Measurements from ENCODE around the gene USPL1. TPM values are rescaled to one million over a fixed set of nuclear protein-coding genes. Genes with fewer than 3 reads are reported as not detected.

The USPL1 gene
- polyA plus RNA-seq, 1 donor from 2014 or later, result 60.1 TPM

- TF ChIP-seq REST (IDR thresholded peaks at IDR 0.05; ENCODE audit: borderline replicate concordance) (no peak), RAD21 (conservative IDR thresholded peaks at IDR 0.05) (no peak)
These were observed 48.4 kb downstream of the USPL1 start (continued) for GRCh38 chr13:30666113-30666512.

DNA sequence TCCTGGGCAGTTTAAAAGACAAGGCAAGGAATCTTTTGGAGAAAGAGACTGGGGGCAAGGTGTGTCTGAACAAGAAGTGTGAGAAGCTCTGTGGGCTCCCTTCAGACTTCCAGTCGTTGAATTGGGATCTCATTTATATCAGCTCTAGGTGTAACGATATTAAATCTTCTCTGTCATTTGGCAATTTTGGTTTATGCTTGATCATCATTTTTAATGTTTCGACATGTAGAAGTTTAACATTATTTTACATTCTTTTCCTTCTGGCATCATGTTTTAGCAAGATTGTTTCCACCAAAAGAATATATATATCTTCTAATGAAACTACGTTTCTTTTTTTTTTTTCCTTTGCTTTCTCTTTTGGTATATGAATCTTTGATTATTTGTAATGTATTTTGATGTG, 49.3 kb downstream of the USPL1 start:
- Histone ChIP-seq H3K9me3 (ENCODE audit: low read length) (no peaks in the 10 kb centered on the region), H3F3A (ENCODE audit: insufficient read depth, low read length, poor library complexity, severe bottlenecking) (no peaks in the 10 kb centered on the region), H2AFZ (ENCODE audit: low read depth, low read length) (no peak overlapping the region), H3K4me2 (ENCODE audit: low read length) (no peak overlapping the region), H3K9me2 (ENCODE audit: insufficient read depth, low read length) (no peaks in the 10 kb centered on the region), H3K79me2 (replicated peaks; ENCODE audit: insufficient read depth, low read length) (no peaks in the 10 kb centered on the region), H3K27me3 (ENCODE audit: insufficient read depth, low read depth, low read length) (no peaks in the 10 kb centered on the region), H3K4me3 (ENCODE audit: low read length) (no peak overlapping the region), H3K9ac (ENCODE audit: low read length) (no peak overlapping the region), H3K36me3 (ENCODE audit: insufficient read depth, low read length) (no peaks in the 10 kb centered on the region), H3K27ac (ENCODE audit: low read length) (no peak overlapping the region), H4K20me1 (ENCODE audit: insufficient read depth) (no peaks in the 10 kb centered on the region)
- TF ChIP-seq CTCF (IDR thresholded peaks at IDR 0.05; ENCODE audit: poor library complexity, severe bottlenecking), result no peak
- TF ChIP-seq POLR2AphosphoS5 (IDR thresholded peaks at IDR 0.05), result no peak
- TF ChIP-seq RAD21 (conservative IDR thresholded peaks at IDR 0.05), result no peak
- TF ChIP-seq EZH2 (IDR thresholded peaks at IDR 0.05; ENCODE audit: borderline replicate concordance, insufficient read depth, low read length, poor library complexity, severe bottlenecking), result no peak
- no peak for TF ChIP-seq REST (IDR thresholded peaks at IDR 0.05; ENCODE audit: borderline replicate concordance)
- TF ChIP-seq TAF1 (IDR thresholded peaks at IDR 0.05; ENCODE audit: low read depth), result no peak
- no peak for TF ChIP-seq SMC3 (conservative IDR thresholded peaks at IDR 0.05; ENCODE audit: poor library complexity)
- TF ChIP-seq EP300 (conservative IDR thresholded peaks at IDR 0.05; ENCODE audit: poor library complexity, severe bottlenecking), result no peak
- no peak for TF ChIP-seq MXI1 (conservative IDR thresholded peaks at IDR 0.05; ENCODE audit: poor library complexity, severe bottlenecking)

Measured in neural cell (in vitro differentiated cells).